ENCODE data around the gene TRIM33.

DNA sequence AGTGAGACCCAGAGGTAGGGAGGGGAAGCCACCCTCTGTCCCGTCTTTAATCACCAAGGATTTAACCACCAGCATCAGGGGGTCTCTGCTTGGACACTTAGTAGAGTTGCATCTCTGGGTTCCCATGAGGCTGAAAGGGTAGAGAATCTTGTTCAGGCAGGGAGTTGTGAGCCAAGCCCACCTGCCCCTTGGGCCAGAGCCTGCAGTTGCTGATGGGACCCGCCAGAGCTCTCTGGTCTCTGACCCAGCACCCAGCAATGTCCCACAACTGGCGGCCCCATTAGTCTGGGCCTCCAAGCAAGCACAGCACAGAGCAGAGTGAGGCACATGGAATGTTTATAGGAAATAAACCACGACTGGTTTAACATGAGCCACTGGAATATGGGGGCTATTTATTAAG, 166.3 kb downstream of the TRIM33 start:
- TF ChIP-seq POLR2A (IDR thresholded peaks at IDR 0.05) (no peak), CTCF (IDR thresholded peaks at IDR 0.05) (no peak)

All from tibial nerve (tissue), 3 donors.